Measurements from ENCODE around the gene EMX2.
"Not testable (repeated sequence)": the region's sequence is repeated elsewhere in the genome, so short reads cannot be mapped to it uniquely, and the experiment has no call there.

The EMX2 gene

GRCh38 chr10:117504562-117504961 is 38.0 kb upstream of the EMX2 start:
- H3K27ac ChIP-seq (ENCODE audit: low read depth, low read length, poor library complexity, severe bottlenecking): no peak overlapping the region
- no peak overlapping the region for H3K4me3 ChIP-seq (ENCODE audit: low read depth, low read length, poor library complexity, severe bottlenecking)
- H2AFZ ChIP-seq (ENCODE audit: low read length): no peak overlapping the region
- H3F3A ChIP-seq (ENCODE audit: insufficient read depth, low read length): no peaks in the 10 kb centered on the region
- H4K20me1 ChIP-seq (ENCODE audit: insufficient read depth, low read length): no peaks in the 10 kb centered on the region
- no peaks in the 10 kb centered on the region for H3K9me3 ChIP-seq (ENCODE audit: low read length)
- H3K9ac ChIP-seq (ENCODE audit: low read length): no peak overlapping the region
- H3K79me2 ChIP-seq (ENCODE audit: insufficient read depth, low read length): no peaks in the 10 kb centered on the region
- no peak overlapping the region for H3K4me2 ChIP-seq (ENCODE audit: low read length)
- no peaks in the 10 kb centered on the region for H3K27me3 ChIP-seq (ENCODE audit: insufficient read depth, low read length)
- H3K4me1 ChIP-seq (ENCODE audit: insufficient read depth, low read length, severe bottlenecking): no peaks in the 10 kb centered on the region
- H3K36me3 ChIP-seq (ENCODE audit: insufficient read depth, low read length): no peaks in the 10 kb centered on the region
- no peaks in the 10 kb centered on the region for H3K9me2 ChIP-seq (ENCODE audit: low read depth, low read length)
- TF ChIP-seq CTCF (IDR thresholded peaks at IDR 0.05; ENCODE audit: low read length) (no peak), EZH2 (IDR thresholded peaks at IDR 0.05; ENCODE audit: borderline replicate concordance, low read length) (no peak)

- H3K79me2 ChIP-seq (ENCODE audit: insufficient read depth, low read length); H3K4me1 ChIP-seq (ENCODE audit: insufficient read depth, low read length, severe bottlenecking); H3K27ac ChIP-seq (ENCODE audit: low read depth, low read length, poor library complexity, severe bottlenecking); H3K27me3 ChIP-seq (ENCODE audit: insufficient read depth, low read length); H3K4me2 ChIP-seq (ENCODE audit: low read length); H4K20me1 ChIP-seq (ENCODE audit: insufficient read depth, low read length); H3K9me3 ChIP-seq (ENCODE audit: low read length); H3K9ac ChIP-seq (ENCODE audit: low read length); H3K4me3 ChIP-seq (ENCODE audit: low read depth, low read length, poor library complexity, severe bottlenecking); H3K36me3 ChIP-seq (ENCODE audit: insufficient read depth, low read length); H3F3A ChIP-seq (ENCODE audit: insufficient read depth, low read length); H2AFZ ChIP-seq (ENCODE audit: low read length); H3K9me2 ChIP-seq (ENCODE audit: low read depth, low read length): not testable (repeated sequence)
Observed at GRCh38 chr10:117507081-117507480, 35.5 kb upstream of the EMX2 start.

DNA sequence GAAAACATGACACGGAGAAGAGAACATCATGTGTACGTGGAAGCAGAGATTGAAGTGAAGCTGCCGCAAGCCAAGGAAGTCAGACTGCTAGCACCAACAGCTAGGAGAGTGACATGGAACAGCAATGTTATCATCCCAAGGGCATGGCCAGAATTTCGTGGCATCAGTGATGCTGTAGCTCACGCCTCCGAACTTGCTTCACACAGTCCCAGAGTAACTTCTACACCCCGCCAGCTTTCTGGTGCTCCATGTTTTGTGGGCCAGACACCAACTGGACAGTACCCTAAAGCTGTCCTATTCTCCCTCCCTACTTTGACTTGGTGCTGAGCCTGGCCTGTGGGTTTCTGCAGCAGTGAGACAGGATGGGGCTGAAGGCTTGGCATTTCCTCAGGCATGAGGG is 33.0 kb upstream of the EMX2 start:
- Histone ChIP-seq H3K27me3 (ENCODE audit: insufficient read depth, low read length) (no peaks in the 10 kb centered on the region; the same call in 1 of the 2 replicates), H3K9me2 (ENCODE audit: low read depth, low read length) (no peaks in the 10 kb centered on the region), H3K9me3 (ENCODE audit: low read length) (no peaks in the 10 kb centered on the region), H3K4me2 (ENCODE audit: low read length) (no peak overlapping the region), H4K20me1 (ENCODE audit: insufficient read depth, low read length) (no peaks in the 10 kb centered on the region), H3K79me2 (ENCODE audit: insufficient read depth, low read length) (no peaks in the 10 kb centered on the region), H3K4me1 (ENCODE audit: insufficient read depth, low read length, severe bottlenecking) (no peaks in the 10 kb centered on the region), H3K4me3 (ENCODE audit: low read depth, low read length, poor library complexity, severe bottlenecking) (no peak overlapping the region), H3K9ac (ENCODE audit: low read length) (no peak overlapping the region), H3F3A (ENCODE audit: insufficient read depth, low read length) (no peaks in the 10 kb centered on the region), H3K36me3 (ENCODE audit: insufficient read depth, low read length) (no peaks in the 10 kb centered on the region), H3K27ac (ENCODE audit: low read depth, low read length, poor library complexity, severe bottlenecking) (no peak overlapping the region), H2AFZ (ENCODE audit: low read length) (no peak overlapping the region)
- TF ChIP-seq EZH2 (IDR thresholded peaks at IDR 0.05; ENCODE audit: borderline replicate concordance, low read length) (no peak), CTCF (IDR thresholded peaks at IDR 0.05; ENCODE audit: low read length) (no peak)

DNA sequence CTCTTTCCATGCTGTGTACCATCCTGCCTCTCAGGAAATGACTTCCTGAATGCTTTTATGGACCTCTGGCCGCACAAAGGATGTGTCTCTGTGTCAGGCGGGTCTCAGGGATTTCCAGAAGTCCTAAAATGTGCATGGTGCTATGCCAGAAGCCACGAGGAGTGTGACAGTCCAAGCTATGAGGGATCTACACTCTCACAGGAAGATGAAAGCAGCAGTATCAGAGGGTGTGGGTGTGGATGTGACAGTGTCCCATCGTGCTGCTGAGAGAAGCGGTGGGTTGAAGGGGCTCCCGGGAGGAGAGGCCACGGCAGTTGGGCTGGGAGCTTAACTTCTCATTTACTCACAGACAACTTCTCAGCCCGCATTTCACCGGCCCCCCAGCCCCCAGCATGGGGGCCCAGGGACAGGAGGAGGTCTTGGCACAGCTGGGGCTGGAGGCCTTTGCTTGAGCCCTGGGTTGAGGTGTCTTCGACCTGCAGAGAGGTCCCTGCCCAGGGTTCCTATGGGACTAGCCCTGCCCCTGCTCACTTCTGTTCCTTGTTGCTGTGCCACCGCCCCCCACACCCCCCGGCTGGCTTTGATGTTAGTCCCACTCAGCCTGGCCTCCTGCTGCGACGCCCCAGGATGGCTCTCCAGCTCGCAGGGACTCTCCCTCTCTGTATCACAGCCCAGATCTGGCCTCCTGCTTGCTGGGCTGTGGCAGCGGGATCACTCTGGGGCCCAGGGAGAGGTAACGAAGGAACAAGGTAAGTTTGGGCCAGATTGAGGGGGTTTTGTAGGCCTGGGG is 30.8 kb upstream of the EMX2 start:
- Histone ChIP-seq H3K4me1 (ENCODE audit: insufficient read depth, low read length, severe bottlenecking) (no peaks in the 10 kb centered on the region), H2AFZ (ENCODE audit: low read length) (no peak overlapping the region), H3K4me2 (ENCODE audit: low read length) (no peak overlapping the region), H4K20me1 (ENCODE audit: insufficient read depth, low read length) (no peaks in the 10 kb centered on the region), H3K36me3 (ENCODE audit: insufficient read depth, low read length) (no peaks in the 10 kb centered on the region), H3K4me3 (ENCODE audit: low read depth, low read length, poor library complexity, severe bottlenecking) (no peak overlapping the region), H3K27ac (ENCODE audit: low read depth, low read length, poor library complexity, severe bottlenecking) (no peak overlapping the region), H3K9me2 (ENCODE audit: low read depth, low read length) (no peaks in the 10 kb centered on the region), H3F3A (ENCODE audit: insufficient read depth, low read length) (no peaks in the 10 kb centered on the region), H3K9ac (ENCODE audit: low read length) (no peak overlapping the region), H3K9me3 (ENCODE audit: low read length) (no peaks in the 10 kb centered on the region), H3K27me3 (ENCODE audit: insufficient read depth, low read length) (no peaks in the 10 kb centered on the region; the same call in 1 of the 2 replicates), H3K79me2 (ENCODE audit: insufficient read depth, low read length) (no peaks in the 10 kb centered on the region)
- TF ChIP-seq CTCF (IDR thresholded peaks at IDR 0.05; ENCODE audit: low read length) (no peak), EZH2 (IDR thresholded peaks at IDR 0.05; ENCODE audit: borderline replicate concordance, low read length) (no peak)

All from OCI-LY1 (cell line).